OCI-LY3 (cell line): ENCODE measurements around the gene APOA1.

Experiments
- H2AFZ ChIP-seq: fragments of 200-600, 300-600 bp; shearing (Covaris generic); 2 replicates; pipeline ENCODE4 v1.6.0; 2014; ENCODE audit warnings: antibody characterized with exemption, low read depth, low read length
- H3K27ac ChIP-seq: fragments of 200-600, 300-600 bp; sonication (generic); 2 replicates; pipeline ENCODE4 v1.5.1; 2014; ENCODE audit warnings: mild to moderate bottlenecking, low read length, moderate library complexity, mixed read lengths
- H3K27me3 ChIP-seq: fragments of 200-600, 300-600 bp; sonication (generic); 2 replicates; pipeline ENCODE4 v1.6.1; 2014; ENCODE audit warnings: low read depth, low read length, mixed read lengths
- H3K36me3 ChIP-seq: fragments of 200-600, 300-600 bp; sonication (generic); replicated peaks from 2 replicates; pipeline ENCODE3; 2014; ENCODE audit warnings: low read depth, low read length, mixed read lengths
- H3K4me1 ChIP-seq: fragments of 300-600, 200-600 bp; sonication (generic); 2 replicates; pipeline ENCODE4 v1.6.1; 2014; ENCODE audit warnings: low read length, mixed read lengths
- H3K4me2 ChIP-seq: fragments of 200-600, 300-600 bp; sonication (generic); 2 replicates; pipeline ENCODE4 v1.6.1; 2014; ENCODE audit warnings: low read length, mixed read lengths
- H3K4me3 ChIP-seq: fragments of 300-600, 200-600 bp; sonication (generic); 2 replicates; pipeline ENCODE4 v1.5.1; 2014; ENCODE audit warnings: antibody characterized with exemption, mild to moderate bottlenecking, low read length, moderate library complexity
- H3K79me2 ChIP-seq: fragments of 300-600, 200-600 bp; shearing (Covaris generic); 2 replicates; pipeline ENCODE4 v1.6.1; 2014; ENCODE audit warnings: mild to moderate bottlenecking, low read length, mixed read lengths
- H3K9ac ChIP-seq: fragments of 300-600, 200-600 bp; shearing (Covaris generic); 2 replicates; pipeline ENCODE4 v1.6.0; 2014; ENCODE audit warnings: mild to moderate bottlenecking, low read length, moderate library complexity
- H3K9me3 ChIP-seq: fragments of 200-600, 300-600 bp; shearing (Covaris generic); 2 replicates; pipeline ENCODE4 v1.6.1; 2014; ENCODE audit warnings: low read length, mixed read lengths; ENCODE audit not compliant: insufficient read depth
- H4K20me1 ChIP-seq: fragments of 200-600, 300-600 bp; sonication (generic); 2 replicates; pipeline ENCODE4 v1.6.1; 2016; ENCODE audit warnings: low read length, mixed read lengths; ENCODE audit not compliant: insufficient read depth
- CTCF ChIP-seq: fragments of 200-600, 300-600 bp; sonication (generic); IDR thresholded peaks from 2 replicates; pipeline ENCODE4 v1.5.1; 2014; ENCODE audit warnings: antibody characterized with exemption, low read length, low read depth
- EZH2phosphoT487 ChIP-seq: fragments of 200-600 bp; shearing (Covaris generic); IDR thresholded peaks from 2 replicates; pipeline ENCODE4 v1.6.1; 2018; ENCODE audit warnings: antibody characterized with exemption, mixed run types, low read depth

The APOA1 gene

GRCh38 chr11:116793772-116794097 is 43.7 kb downstream of the APOA1 start:
- Histone ChIP-seq H3K9me3 (no peaks in the 10 kb centered on the region), H3K4me2 (no peak overlapping the region), H3K4me1 (peaks cover 7% of the 10 kb centered on the region; the same call in 1 of the 2 replicates), H4K20me1 (no peaks in the 10 kb centered on the region), H3K27me3 (0 out of 2 replicates have a peak, but pooled peaks cover under 1% of the 10 kb centered on the region), H3K4me3 (no peak overlapping the region), H3K9ac (no peak overlapping the region), H3K36me3 (no peaks in the 10 kb centered on the region), H3K79me2 (no peaks in the 10 kb centered on the region), H2AFZ (no peak overlapping the region), H3K27ac (no peak overlapping the region)
- TF ChIP-seq CTCF, result no peak
- TF ChIP-seq EZH2phosphoT487, result no peak

DNA sequence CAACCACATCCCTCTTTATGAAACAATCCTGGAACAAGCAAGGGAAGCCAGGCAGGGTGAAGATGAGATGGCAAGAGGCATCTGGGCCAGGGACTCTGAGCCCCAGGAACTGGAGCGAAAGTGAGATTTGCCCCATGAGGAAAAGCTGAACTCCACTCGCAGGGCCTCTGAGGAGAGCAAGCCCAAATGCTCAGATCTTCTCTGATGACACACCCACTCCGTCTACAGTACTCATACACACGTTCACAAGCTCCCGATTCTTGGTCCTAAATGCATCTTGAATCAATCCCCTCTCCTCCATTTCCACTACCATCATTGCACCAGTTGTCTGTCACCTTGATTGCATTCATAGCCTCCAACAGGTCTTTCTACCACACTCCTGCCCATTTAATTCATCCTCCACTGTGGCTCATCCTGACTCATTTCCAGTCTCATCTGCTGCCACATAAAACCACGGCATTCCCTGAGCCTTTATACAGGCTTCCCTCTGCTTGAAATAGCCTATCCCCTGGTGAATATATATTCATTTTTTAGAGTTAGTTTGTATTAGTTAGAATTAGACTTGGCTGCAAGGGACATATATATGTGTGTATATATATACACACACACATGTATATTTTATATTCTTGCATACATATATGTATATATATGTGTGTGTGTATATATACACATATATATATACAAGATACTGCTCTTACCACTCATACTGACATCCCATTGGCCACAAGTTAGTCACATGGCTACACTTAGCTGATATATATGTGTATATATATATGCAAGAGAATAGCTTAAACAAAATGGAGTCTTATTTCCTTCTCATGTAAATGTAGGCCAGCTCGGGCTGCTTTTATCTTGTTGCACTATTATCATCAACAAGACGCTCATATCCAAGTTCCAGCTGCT is 44.3 kb downstream of the APOA1 start:
- H3K36me3 ChIP-seq, result no peaks in the 10 kb centered on the region
- no peak overlapping the region for H3K27ac ChIP-seq
- peaks cover 8% of the 10 kb centered on the region; the same call in 1 of the 2 replicates for H3K4me1 ChIP-seq
- H3K4me3 ChIP-seq, result no peak overlapping the region
- no peaks in the 10 kb centered on the region for H4K20me1 ChIP-seq
- no peaks in the 10 kb centered on the region for H3K9me3 ChIP-seq
- no peak overlapping the region for H2AFZ ChIP-seq
- no peaks in the 10 kb centered on the region for H3K27me3 ChIP-seq
- no peak overlapping the region for H3K4me2 ChIP-seq
- no peaks in the 10 kb centered on the region for H3K79me2 ChIP-seq
- TF ChIP-seq CTCF (no peak), EZH2phosphoT487 (no peak)
- H3K9ac ChIP-seq, result no peak overlapping the region

GRCh38 chr11:116792144-116792868 is 45.1 kb downstream of the APOA1 start:
- Histone ChIP-seq H3K27ac (no peak overlapping the region), H3K9me3 (no peaks in the 10 kb centered on the region), H2AFZ (no peak overlapping the region), H3K4me1 (peaks cover 8% of the 10 kb centered on the region; the same call in 1 of the 2 replicates), H3K79me2 (peaks cover 5% of the 10 kb centered on the region), H3K9ac (no peak overlapping the region), H3K4me2 (no peak overlapping the region), H3K4me3 (no peak overlapping the region), H3K36me3 (no peaks in the 10 kb centered on the region), H3K27me3 (no peaks in the 10 kb centered on the region), H4K20me1 (no peaks in the 10 kb centered on the region)
- TF ChIP-seq CTCF (no peak), EZH2phosphoT487 (no peak)

- H3K9ac ChIP-seq, result peak within 1 kb of the TSS; percentile 1; the same call in 1 of the 2 replicates
Observed at GRCh38 chr11:116791813-116792143, 45.6 kb downstream of the APOA1 start, which contains the start of gene APOA5. TSS of gene APOA5 (minus strand) at chr11:116791879. CDS start at chr11:116791860, 19 bp downstream.

More at GRCh38 chr11:116791813-116792143, 45.6 kb downstream of the APOA1 start, which contains the start of gene APOA5:
- Histone ChIP-seq H4K20me1 (no peaks in the 10 kb centered on the region), H3K4me2 (peak within 1 kb of the TSS; percentile 66), H3K27ac (no peak within 1 kb of the TSS), H3K4me1 (peaks cover 11% of the 10 kb centered on the region), H3K9me3 (no peaks in the 10 kb centered on the region), H3K4me3 (peak within 1 kb of the TSS; percentile 63), H2AFZ (peak within 1 kb of the TSS; percentile 51), H3K36me3 (no peaks in the 10 kb centered on the region), H3K79me2 (peaks cover 11% of the 10 kb centered on the region), H3K27me3 (no peaks in the 10 kb centered on the region)
- no peak for TF ChIP-seq EZH2phosphoT487
- no peak for TF ChIP-seq CTCF
